SW480 (cell line): ENCODE data around the gene SPAG8.

Experiments
- DNase-seq: peaks from one replicate; pipeline ENCODE4 v3.0.0-alpha.2; 2016; ENCODE audit warnings: low spot score

The SPAG8 gene

GRCh38 chr9:35771534-35771933 is 40.5 kb downstream of the SPAG8 start:
- DNase-seq: no peak

- DNase-seq: no peak
Measured at GRCh38 chr9:35771075-35771433, 41.0 kb downstream of the SPAG8 start.

GRCh38 chr9:35769763-35770162 is 42.3 kb downstream of the SPAG8 start:
- no peak for DNase-seq

GRCh38 chr9:35767458-35767857 is 44.6 kb downstream of the SPAG8 start:
- DNase-seq: no peak

GRCh38 chr9:35766997-35767396 is 45.1 kb downstream of the SPAG8 start:
- DNase-seq: no peak

GRCh38 chr9:35763803-35764202 is 48.3 kb downstream of the SPAG8 start:
- no peak for DNase-seq

- no peak for DNase-seq
Measured at GRCh38 chr9:35763181-35763580, 48.9 kb downstream of the SPAG8 start.

- DNase-seq: no peak
Measured at GRCh38 chr9:35760651-35761050, 51.4 kb downstream of the SPAG8 start.

GRCh38 chr9:35759795-35760194 is 52.3 kb downstream of the SPAG8 start:
- no peak for DNase-seq
